DMS153 treated with DMSO at 0.1 percent for 48 hours (cell line): ENCODE data around the gene SBK1.

ENCODE experiments used
- DNase-seq: peaks from one replicate; lab custom pipeline; 2025; ENCODE audit not compliant: unreplicated experiment; lab: John Stamatoyannopoulos, UW

Gene SBK1

DNA sequence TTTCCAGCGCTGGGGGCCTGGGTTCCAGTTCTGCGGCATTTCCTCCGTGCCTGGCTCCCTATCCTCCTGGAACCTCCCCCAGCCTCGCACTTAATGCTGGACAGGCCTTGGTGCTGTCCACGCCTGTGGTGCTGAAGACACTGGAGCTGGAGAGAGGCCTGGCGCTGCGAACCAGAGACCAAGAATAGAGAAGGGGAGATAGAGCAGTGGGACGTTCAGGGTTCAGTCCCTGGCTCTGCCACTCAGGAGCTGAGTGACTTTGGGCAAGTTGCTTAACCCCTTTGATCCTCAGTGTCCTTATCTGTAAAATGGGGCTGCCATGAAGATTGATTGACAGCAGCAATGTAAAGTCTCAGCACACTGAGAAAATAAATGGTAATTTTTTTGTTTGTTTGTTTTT, 11.9 kb downstream of the SBK1 start:
- DNase-seq, result no peak

DNA sequence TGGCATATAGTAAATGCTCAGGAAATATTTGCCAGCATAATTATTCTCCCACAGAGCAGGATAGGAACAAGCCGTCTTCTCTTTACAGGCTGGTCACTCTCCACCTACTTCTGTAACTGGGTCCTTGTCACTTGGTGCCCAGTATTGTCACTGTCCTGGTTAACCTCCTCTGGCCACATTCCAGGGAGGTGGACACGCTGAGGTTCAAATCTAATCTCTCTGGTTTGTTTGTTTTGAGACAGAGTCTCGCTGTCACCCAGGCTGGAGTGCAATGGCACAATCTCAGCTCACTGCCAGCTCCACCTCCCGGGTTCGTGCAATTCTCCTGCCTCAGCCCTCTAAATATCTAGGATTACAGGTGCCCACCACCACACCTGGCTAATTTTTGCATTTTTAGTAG, 15.6 kb downstream of the SBK1 start:
- DNase-seq, result no peak

- no peak for DNase-seq
Measured at GRCh38 chr16:28308794-28309584, 16.7 kb downstream of the SBK1 start.

- no peak for DNase-seq
Measured at GRCh38 chr16:28309811-28310311, 17.5 kb downstream of the SBK1 start.

DNA sequence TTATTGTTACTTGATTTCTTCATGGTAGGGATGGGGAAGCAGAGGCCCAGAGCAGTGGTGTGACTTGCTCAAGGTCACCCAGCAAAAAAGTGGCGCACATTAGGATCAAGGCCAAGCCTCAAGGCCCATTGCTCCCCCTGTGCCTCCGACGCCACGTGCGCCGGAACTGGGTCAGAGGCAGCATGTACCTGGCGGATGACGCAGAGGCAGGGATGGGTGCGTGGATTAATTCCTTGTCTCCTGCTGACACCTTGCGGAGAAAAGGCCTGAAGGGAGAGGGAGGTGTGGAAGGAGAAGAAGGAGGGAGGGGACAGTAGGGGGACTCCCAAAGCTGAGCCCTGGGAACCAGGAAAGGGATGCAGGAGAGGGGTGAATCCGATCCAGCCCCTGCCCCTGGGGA, 18.5 kb downstream of the SBK1 start:
- DNase-seq, result no peak

GRCh38 chr16:28311413-28311812, 19.1 kb downstream of the SBK1 start:
- DNase-seq, result no peak

DNA sequence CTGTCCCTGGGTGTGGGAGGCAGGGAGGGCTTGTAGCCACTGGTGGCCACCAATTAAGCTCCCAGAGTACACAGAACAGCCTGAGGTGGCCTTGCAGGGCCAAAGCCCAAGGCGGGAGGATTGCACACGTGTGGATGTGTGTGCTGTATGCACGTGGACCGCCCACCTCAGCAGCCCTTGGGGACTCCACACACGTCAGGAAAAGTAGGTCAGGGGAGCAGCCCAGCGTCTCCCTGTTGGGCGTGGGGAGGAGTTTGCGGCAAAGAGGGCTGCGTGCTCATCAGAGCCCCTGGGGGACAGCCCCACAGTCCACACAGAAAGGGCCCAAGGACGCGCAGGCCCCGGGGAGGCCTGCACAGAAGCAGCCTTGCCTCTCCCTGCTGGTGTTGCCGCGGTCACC, 19.6 kb downstream of the SBK1 start:
- DNase-seq, result no peak

DNA sequence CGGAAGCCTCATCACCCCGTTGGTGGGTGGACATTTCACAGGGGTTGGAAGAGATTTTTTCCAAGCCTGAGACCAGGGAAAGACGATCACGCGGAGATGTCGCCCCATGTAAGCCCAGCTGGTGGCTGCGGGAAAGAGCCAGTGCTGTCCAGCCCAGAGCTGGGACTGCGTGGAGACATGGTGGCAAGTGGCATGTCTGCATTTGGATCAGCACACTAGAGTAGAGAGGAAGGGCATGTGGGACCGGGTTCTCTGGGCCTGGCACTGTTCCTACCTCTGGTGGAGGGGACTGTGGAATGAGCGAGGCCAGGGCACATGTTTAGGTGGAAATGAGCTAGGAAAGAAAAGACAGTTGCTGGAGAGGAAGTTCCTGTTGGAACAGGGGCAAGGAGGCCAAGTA, 20.0 kb downstream of the SBK1 start:
- DNase-seq, result no peak

GRCh38 chr16:28313587-28313986, 21.3 kb downstream of the SBK1 start:
- no peak for DNase-seq

GRCh38 chr16:28316054-28316453, 23.7 kb downstream of the SBK1 start:
- no peak for DNase-seq

GRCh38 chr16:28317040-28317880, 24.9 kb downstream of the SBK1 start:
- no peak for DNase-seq

GRCh38 chr16:28318042-28318744, 25.9 kb downstream of the SBK1 start:
- no peak for DNase-seq

- DNase-seq, result no peak
Measured at GRCh38 chr16:28319476-28320022, 27.2 kb downstream of the SBK1 start.

GRCh38 chr16:28320023-28320561, 27.8 kb downstream of the SBK1 start:
- DNase-seq, result no peak

- no peak for DNase-seq
Measured at GRCh38 chr16:28320741-28321140, 28.4 kb downstream of the SBK1 start.

DNA sequence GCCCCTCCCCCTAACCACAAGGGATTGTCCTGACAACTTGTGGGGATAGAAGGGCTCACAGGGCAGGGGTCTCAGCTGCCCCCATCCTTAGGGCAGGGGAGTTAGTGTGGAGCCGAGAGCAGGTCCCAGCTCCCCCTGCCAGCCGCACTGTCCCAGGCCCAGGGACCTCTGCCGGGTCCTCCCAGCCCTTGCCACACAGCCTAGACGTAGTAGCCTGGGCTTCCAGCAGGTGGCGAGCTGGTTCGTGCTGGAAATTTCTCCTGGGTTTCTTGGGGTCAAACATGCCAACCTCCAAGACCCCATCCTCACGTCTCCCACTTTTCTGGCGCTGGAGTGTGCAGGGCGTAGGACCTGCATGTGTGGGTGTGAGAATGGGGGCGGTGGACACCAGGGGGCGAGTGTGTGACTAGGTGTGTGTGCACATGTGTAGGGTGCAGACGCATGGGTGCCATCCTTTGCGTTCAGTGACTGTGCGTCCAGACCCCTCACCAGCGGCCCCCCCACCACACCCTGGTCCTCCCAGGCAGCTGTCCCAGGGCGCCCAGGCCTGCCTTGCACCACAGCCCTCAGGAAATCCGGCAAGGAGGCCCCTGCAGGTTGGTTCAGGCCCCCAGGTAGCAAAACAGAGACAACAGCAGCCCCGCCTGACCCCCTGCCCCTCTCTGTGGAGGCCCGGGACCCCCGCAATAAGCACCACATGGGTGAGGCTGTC, 29.5 kb downstream of the SBK1 start:
- no peak for DNase-seq

- DNase-seq, result no peak
Measured at GRCh38 chr16:28324235-28324886, 32.0 kb downstream of the SBK1 start.

GRCh38 chr16:28324887-28325279, 32.6 kb downstream of the SBK1 start:
- no peak for DNase-seq

GRCh38 chr16:28326881-28327610, 34.7 kb downstream of the SBK1 start:
- DNase-seq, result peak; percentile 8
